Right lobe of liver (tissue), 6 donors: ENCODE measurements around the gene CRYM. TPM values are rescaled to one million over a fixed set of nuclear protein-coding genes. Genes with fewer than 3 reads are reported as not detected.

Experiments used
- ATAC-seq, 4 donors: fragments of 200-7000 bp; cut with Tn5 transposase; one replicate each; pipeline ENCODE4 v1.9.1; 2020; ENCODE audit warnings: mild to moderate bottlenecking in 4 of 4, moderate library complexity in 4 of 4
- DNase-seq, 3 donors: peaks; one replicate each; pipeline ENCODE4 v3.0.0-alpha.2; 2020
- H3K27ac ChIP-seq, 3 donors: fragments of 200-600 bp; one replicate each; pipeline ENCODE4 v1.8.0; 2022
- H3K27me3 ChIP-seq, 2 donors: fragments of 200-600 bp; one replicate each; pipeline ENCODE4 v1.8.0; 2022
- H3K36me3 ChIP-seq, 4 donors: fragments of 200-600 bp; sonication (generic) in 1 of 4; one replicate each; pipeline versions ENCODE4 v1.5.1 to v1.8.0; 2017 to 2022; ENCODE audit warnings: control low read depth in 1 of 4
- H3K4me1 ChIP-seq, 4 donors: fragments of 200-600 bp; sonication (generic) in 1 of 4; one replicate each; pipeline versions ENCODE4 v1.5.1 to v1.8.0; 2017 to 2022; ENCODE audit warnings: control low read depth in 1 of 4
- H3K4me3 ChIP-seq, 3 donors: fragments of 200-600 bp; one replicate each; pipeline ENCODE4 v1.8.0; 2022
- H3K9me3 ChIP-seq, 4 donors: fragments of 200-600 bp; sonication (generic) in 1 of 4; one replicate each; pipeline versions ENCODE4 v1.5.1 to v1.8.0; 2017 to 2022; ENCODE audit warnings: control low read depth in 1 of 4
- CTCF ChIP-seq, 4 donors: fragments of 200-600 bp in 3 of 4; fragments of 450-650 bp in 1 of 4; IDR thresholded peaks; one replicate each; pipeline versions ENCODE4 v1.5.1 to v1.8.0; 2016 to 2022; ENCODE audit warnings: antibody characterized with exemption in 4 of 4, mild to moderate bottlenecking in 2 of 4
- POLR2A ChIP-seq: fragments of 450-650 bp; IDR thresholded peaks from one replicate; pipeline ENCODE4 v1.6.1; 2017; ENCODE audit warnings: antibody characterized with exemption, mild to moderate bottlenecking
- WGBS: methylation state at CpG from one replicate; pipeline ENCODE4 v1.1.6; 2018; ENCODE audit warnings: low coverage, low lambda C conversion rate; ENCODE audit not compliant: insufficient coverage; ENCODE audit errors: missing lambda C conversion rate; 5-methylcytosine and 5-hydroxymethylcytosine counted together
- intact Hi-C, 2 donors: fragments of 100-400 bp; cut with DNase I; formaldehyde crosslinking; loops; one replicate each; pipeline versions ENCODE4 v1.11.2 to v1.14.1; 2022
- total RNA-seq, 6 experiments: library from RNA; depleted of rRNA in 2 of 6; stranded (reverse); fragments of >200 nt in 2 of 6; fragmentation: NEBNext Ultra II Directional in 3 of 6; extraction: Animal tissue kit (Norgen Biotek cat#: 25700) in 3 of 6; gene quantifications; one replicate each; pipeline versions ENCODE4 v1.1.0 to v1.2.4, GENCODE V29; 2016 to 2023
- donor health status: DM: no; HTN: yes; CAD: no.
- donor health status: DM: no; HTN: no; CAD: no.
- donor health status: DM: no; HTN: no; CAD: no.
- donor health status: DM: no; HTN: yes; CAD: no.
- donor health status: DM: no; HTN: yes; CAD: no.

Gene CRYM
- total RNA-seq, 6 experiments from 2014 or later: 4.4 to 14.9 (median 5.9) TPM

GRCh38 chr16:21214086-21214485 is 64.0 kb downstream of the CRYM start:
- Histone ChIP-seq H3K4me3 (no peak overlapping the region), H3K27ac (no peak overlapping the region), H3K4me1 (no peaks in the 10 kb centered on the region), H3K36me3 (no peaks in the 10 kb centered on the region), H3K9me3 (no peaks in the 10 kb centered on the region), H3K27me3 (no peaks in the 10 kb centered on the region)
- 32% methylated on average over 3 of the region's 4 CpGs for WGBS
- ATAC-seq: no peak
- DNase-seq: no peak
- intact Hi-C loops: no loop called here
- TF ChIP-seq POLR2A (no peak), CTCF (IDR thresholded peaks at IDR 0.05) (no peak)

- TF ChIP-seq POLR2A (no peak), CTCF (IDR thresholded peaks at IDR 0.05) (no peak)
- Histone ChIP-seq H3K27ac (no peak within 1 kb of the TSS), H3K27me3 (no peaks in the 10 kb centered on the region), H3K9me3 (no peaks in the 10 kb centered on the region), H3K4me1 (no peaks in the 10 kb centered on the region), H3K36me3 (no peaks in the 10 kb centered on the region), H3K4me3 (no peak within 1 kb of the TSS)
- WGBS: 37% methylated on average over 4 of the region's 5 CpGs
- ATAC-seq (no peak), DNase-seq (no peak)
- intact Hi-C loops: no loop called here
Observed at GRCh38 chr16:21211486-21211885, 66.6 kb downstream of the CRYM start, which contains the start of gene ZP2. Gene ZP2, minus strand, starts transcription at chr16:21211574. Its CDS starts 27 bp downstream, at chr16:21211547.

Other genes starting within 250 kb of the CRYM start
- gene DNAH3, start 127.4 kb downstream of the CRYM start, total RNA-seq: not detected
- gene LDAF1, start 119.6 kb downstream of the CRYM start, total RNA-seq: 1 to 10 TPM; 1.5 to 3.1 (median 2.1) TPM
- gene ZP2, start 66.7 kb downstream of the CRYM start, total RNA-seq: not detected
- 10 to 100 TPM in 5 of 6 experiments, 1 to 10 TPM in 1; 10.0 to 16.3 (median 11.4) TPM for gene ANKS4B, start 44.6 kb downstream of the CRYM start, total RNA-seq